GM12801 (cell line): Measurements from ENCODE around the gene CACNA1C.

Experiments
- TF ChIP-seq, protein P1 (sequence below): IDR thresholded peaks from one replicate; pipeline ENCODE4 v1.5.1; 2011; ENCODE audit warnings: control low read depth; ENCODE audit not compliant: insufficient read length; ENCODE audit errors: extremely low read depth

Gene CACNA1C

DNA sequence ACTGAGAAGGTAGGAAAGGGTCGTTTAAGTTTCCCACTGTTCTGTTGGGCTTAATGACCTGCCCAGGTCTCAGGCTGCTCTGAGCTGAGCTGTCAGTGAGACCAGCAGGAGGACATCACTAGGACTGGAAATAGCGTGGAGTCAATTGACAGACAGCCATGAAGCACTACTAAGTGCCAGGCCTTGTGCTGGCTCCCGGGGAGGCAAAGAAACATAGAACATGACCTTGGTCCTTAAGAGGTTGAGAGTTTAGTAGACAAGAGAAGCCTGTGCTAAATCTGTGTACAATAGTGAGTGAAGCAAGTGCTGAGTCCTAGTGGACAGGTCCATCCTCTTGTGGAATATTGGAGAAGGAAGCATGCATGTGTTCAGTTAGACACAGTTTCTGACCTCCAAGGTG lies 239.2 kb downstream of the CACNA1C start:
- TF ChIP-seq, protein P1, sequence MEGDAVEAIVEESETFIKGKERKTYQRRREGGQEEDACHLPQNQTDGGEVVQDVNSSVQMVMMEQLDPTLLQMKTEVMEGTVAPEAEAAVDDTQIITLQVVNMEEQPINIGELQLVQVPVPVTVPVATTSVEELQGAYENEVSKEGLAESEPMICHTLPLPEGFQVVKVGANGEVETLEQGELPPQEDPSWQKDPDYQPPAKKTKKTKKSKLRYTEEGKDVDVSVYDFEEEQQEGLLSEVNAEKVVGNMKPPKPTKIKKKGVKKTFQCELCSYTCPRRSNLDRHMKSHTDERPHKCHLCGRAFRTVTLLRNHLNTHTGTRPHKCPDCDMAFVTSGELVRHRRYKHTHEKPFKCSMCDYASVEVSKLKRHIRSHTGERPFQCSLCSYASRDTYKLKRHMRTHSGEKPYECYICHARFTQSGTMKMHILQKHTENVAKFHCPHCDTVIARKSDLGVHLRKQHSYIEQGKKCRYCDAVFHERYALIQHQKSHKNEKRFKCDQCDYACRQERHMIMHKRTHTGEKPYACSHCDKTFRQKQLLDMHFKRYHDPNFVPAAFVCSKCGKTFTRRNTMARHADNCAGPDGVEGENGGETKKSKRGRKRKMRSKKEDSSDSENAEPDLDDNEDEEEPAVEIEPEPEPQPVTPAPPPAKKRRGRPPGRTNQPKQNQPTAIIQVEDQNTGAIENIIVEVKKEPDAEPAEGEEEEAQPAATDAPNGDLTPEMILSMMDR, result no peak

DNA sequence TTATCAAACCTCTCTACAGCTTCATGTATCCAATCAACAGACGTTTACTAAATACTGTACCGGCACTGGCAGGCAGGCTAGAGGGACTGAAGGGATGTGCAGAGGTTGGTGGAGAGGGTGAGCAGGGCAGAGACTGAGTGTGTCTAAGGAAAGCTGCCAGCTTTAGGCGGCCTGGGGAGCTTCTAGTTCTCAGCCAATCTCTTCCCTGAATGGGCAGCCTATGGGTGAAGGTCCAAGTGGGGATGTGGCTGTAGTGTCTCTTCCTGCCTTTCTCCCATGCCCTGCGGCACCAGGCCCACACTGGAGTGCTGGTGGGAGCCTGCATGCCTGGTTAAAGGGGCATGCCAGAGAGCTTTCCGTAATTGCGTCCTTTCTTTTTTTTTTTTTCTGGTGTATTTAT lies 239.8 kb downstream of the CACNA1C start:
- TF ChIP-seq, protein P1, result no peak

DNA sequence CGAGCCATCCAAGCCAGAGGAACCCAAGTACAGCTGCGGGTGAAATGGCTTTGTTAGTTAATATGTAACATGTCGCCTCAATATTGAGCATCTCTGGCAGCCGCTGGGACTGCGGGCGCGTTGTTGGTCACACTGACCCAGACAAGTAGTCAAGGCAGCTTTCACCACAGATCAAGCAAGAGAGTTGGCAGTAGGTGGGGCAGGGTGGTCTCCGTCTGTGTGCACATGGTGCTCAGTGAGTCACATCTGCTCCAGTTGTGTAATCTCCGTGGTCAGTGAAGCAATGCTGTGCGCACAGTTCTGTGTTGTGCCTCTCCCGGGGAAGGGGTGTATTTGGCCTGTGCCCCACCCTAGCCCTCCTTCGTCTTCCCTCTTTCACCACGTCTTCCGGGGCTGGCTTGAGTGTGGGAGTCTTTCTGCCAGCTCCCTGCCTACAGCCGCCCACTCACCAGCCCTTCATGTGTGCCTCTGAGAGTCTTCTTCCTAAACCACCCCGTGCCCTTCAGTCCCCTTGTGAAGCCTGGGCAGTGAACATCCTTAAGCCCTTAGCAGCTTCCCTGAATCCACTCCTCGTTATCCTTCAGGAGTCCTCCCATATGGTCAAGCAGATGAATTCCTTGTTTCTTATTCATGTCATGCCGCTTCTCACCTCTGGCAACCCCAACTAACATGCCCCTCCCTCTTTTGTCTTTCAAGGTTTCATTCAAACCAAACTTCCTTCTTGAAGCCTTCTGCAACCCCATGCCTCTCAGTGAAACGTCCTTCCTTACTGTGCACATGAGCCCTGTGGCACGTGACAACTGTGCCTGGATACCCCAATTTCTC lies 242.1 kb downstream of the CACNA1C start:
- TF ChIP-seq, protein P1, result no peak

DNA sequence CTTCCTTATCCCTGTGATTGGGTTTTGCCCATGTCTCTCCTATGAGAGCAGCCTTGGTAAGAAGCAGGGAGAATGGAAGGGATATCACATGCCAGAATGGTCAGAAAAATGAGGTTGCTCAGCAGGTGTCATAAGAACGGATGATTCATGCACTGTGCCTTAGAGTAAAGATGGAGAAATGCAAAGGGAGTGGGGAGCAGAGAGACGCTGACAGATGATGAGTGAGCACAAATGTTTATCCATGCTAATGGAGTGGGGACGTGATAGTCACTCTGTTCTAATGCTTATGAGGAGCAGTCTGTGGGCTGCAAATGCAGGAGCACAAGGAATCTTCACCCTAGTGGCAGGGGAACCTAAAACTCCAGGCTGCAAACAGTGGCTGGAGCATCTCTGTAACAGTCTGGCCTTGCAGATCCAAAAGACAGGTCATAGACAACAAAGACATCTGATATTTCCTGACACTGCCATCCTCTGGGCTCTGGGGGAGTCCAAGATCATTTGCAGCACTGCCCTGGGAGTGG lies 243.2 kb downstream of the CACNA1C start:
- TF ChIP-seq, protein P1, result no peak

DNA sequence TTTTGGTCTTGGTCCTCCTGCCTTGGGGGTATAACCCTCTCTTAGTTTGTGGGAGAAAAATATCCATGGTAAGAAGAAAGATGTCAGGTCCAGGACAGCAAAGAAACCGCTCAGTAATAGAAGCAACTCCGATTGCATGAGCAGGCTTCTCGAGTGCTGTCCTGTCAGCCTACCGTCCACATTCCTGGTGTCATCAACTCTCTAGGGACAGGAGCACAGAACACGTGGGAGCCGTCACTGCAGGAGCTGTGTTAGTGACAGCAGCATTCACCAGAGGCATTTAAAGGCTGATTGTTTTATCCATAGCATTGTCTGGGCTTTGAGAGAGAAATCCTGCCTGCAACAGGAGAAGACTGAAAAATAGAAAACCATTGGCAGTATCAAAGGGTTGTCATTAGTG lies 244.2 kb downstream of the CACNA1C start:
- TF ChIP-seq, protein P1, result no peak

DNA sequence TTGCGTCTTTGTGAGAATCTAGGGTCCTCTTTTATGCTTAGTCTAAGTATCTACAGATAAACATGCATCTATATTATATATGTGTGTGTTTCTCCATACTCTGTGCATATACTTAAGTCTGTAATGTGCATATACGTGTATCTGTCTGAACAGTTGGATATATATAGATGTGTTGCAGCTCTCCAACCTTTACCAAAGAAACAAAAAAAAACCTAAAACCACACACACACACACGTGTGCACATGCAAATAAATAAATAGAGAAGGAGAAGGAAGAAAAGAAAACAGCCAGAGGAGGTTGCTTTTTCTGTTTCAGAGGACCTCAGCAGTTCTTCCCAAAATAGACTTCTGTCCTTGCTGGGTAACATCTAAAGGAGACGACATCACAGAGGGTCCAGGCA lies 244.9 kb downstream of the CACNA1C start:
- TF ChIP-seq, protein P1, result no peak

DNA sequence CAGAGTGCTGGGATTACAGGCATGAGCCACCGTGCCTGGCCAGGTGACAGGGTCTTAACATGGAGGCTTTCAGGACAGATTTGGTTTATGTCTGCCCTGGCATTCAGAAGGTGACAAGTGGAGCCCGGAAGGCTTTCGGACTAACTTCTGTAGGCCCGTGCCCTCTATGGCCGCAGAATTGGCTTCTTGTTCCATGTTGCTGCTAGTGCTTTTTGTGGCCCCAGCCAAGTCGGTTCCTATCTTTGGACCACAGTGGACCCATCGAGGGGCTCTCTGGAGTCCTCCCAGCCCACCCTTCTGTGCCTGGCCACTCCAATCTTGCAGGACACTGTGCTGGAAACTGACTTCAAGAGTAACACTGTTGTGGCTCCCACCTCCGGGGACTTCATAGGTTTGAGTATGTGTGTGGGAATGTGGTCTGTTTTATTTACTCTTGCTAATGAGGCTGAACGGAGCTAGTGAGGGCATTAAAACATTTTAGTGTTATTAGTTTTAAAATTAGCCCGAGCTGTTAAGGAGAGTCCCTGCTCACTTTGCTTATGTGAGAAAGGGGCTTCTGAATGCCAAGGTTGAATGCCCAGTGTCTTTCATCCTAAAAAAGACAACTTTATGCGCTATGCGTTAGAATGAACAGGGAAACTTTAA lies 245.9 kb downstream of the CACNA1C start:
- TF ChIP-seq, protein P1, result no peak
